HG02981 (cell line): Measurements from ENCODE around the gene TMEM38A.
A peak's percentile ranks its signal among the peaks of the same experiment; 100 is the strongest.
"Not testable (repeated sequence)": the region's sequence is repeated elsewhere in the genome, so short reads cannot be mapped to it uniquely, and the experiment has no call there.

Experiments
- ATAC-seq: cut with Tn5 transposase; IDR thresholded peaks from one replicate; pipeline ENCODE4 v1.9.1; 2021; ENCODE audit warnings: mild to moderate bottlenecking, moderate library complexity; ENCODE audit not compliant: unreplicated experiment

TMEM38A gene

DNA sequence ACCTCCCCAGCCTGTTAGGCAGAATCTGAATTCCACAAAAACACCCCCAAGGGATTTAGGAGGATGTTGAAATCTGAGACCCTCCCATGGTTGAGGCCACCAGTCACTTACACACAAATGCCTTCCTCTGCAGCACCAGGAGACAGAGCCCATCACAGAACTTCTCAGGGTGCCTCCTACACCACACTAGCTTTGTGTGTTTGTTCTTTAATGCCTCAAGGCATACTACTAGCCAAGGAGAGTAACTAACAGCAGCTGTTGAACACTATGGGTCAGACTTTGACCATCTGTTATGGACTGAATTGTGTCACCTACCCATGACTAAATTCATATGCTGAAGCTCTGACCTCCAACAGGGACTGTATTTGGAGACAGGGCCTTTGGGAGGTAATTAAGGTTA is 23.4 kb upstream of the TMEM38A start:
- ATAC-seq: no peak

GRCh38 chr19:16638666-16639065 is 22.3 kb upstream of the TMEM38A start:
- ATAC-seq: no peak

DNA sequence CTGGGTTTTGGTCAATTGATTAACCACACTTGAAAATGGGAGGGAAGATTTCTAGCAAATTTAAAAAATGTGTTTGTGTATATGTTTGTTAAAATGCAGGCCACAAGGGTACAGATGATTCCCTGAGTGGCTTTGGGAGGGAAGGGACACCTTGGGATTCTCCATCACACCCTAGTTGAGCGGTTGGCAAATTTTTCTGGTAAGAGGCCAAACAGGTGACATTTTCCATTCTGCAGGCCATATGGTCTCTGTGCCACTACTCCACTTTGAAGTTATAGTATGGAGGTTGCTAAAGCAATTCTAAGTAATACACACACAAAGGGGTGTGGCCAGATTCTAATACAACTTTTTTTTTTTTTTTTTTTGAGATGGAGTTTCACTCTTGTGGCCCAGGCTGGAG is 20.0 kb upstream of the TMEM38A start:
- no peak for ATAC-seq

- no peak for ATAC-seq
Measured at GRCh38 chr19:16641695-16642094, 19.2 kb upstream of the TMEM38A start.

DNA sequence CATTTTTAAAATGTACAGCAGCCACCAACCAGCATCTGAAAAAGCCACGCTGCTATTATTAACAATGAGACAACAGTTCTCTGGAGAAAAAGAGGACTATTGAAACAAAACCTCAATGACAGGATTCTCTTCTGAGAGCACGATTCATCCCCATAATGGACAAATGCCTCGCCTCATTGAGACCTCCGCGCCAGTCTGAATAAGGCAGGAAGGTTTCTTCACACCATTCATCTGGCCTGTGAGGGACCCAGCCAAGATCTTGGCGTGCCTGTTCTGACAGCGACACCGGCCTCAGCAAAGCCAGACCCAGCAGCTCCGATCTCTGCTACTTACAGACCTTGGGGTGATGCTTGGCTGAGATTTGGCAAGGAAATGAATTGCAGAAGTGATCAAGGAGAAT is 15.8 kb upstream of the TMEM38A start:
- ATAC-seq: no peak

- no peak for ATAC-seq
Measured at GRCh38 chr19:16649734-16650133, 11.2 kb upstream of the TMEM38A start.

DNA sequence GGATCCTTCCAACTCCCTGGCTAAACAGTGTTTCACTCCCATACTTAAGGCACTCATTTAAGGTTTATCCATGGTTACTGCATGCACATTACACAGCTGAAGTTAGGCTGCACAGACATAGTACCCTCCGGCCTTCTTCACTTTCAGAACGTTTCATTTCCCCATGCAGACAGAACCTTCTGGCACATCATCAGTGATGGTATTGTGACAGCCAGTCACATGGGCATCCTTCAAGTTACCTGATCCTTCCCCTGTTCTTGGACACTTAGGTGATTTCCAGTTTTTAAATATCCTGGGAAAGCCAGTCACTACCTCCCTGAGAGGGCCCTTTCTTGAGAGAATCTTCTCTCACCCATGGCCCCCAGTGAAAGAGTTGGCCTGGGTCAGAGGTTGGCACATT is 10.1 kb upstream of the TMEM38A start:
- ATAC-seq: no peak

DNA sequence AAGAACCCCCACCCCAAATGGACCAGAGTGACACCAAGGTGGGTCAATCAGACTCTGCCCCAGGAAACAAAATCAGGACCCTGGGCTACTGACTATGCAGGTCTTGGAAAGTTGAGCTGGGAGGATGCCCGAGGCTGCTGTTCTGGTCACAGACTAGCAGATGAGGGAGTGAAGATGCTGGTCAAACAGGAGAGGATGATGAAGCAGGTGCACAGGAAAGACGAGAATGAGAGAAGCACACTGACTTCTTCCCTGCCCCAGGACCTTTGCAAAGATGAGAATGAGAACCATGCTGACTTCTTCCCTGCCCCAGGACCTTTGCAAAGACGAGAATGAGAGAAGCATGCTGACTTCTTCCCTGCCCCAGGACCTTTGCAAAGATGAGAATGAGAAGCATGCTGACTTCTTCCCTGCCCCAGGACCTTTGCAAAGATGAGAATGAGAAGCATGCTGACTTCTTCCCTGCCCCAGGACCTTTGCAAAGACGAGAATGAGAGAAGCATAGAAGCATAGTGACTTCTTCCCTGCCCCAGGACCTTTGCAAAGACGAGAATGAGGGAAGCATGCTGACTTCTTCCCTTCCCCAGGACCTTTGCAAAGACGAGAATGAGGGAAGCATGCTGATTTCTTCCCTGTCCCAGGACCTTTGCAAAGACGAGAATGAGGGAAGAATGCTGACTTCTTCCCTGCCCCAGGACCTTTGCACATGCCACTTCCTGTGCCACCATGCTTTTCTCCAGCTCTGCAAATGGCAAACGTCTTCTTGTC is 9.3 kb upstream of the TMEM38A start:
- ATAC-seq: not testable (repeated sequence)

GRCh38 chr19:16652854-16653253 is 8.1 kb upstream of the TMEM38A start:
- no peak for ATAC-seq

DNA sequence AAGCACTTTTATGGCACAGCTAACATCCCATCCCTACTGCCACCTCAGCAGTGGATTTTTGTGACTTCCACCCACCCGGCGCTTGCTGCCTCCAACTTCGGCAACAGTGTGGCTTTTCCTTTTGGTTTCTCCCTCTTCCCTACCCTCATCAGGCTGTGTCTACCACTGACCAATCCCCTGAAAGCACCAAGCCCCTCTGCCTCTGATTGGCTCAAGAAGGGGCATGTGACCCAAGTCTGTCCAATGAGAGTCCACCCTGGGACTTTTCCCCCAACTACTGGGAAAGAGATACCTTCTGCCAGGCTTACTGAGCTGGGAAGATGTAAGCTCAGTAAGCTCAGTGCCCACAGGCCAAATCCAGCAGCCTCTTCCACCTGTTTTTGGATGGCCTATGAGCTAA is 6.8 kb upstream of the TMEM38A start:
- ATAC-seq: no peak

- ATAC-seq: no peak
Measured at GRCh38 chr19:16654627-16655026, 6.3 kb upstream of the TMEM38A start.

GRCh38 chr19:16655727-16656126 is 5.2 kb upstream of the TMEM38A start:
- no peak for ATAC-seq

GRCh38 chr19:16657384-16657783 is 3.6 kb upstream of the TMEM38A start:
- no peak for ATAC-seq

- ATAC-seq: no peak
Measured at GRCh38 chr19:16659464-16659831, 1.5 kb upstream of the TMEM38A start.

GRCh38 chr19:16659832-16660708 is 869 bp upstream of the TMEM38A start, which contains the start of gene SMIM7:
TSS of gene SMIM7 (minus strand) at chr19:16660144. CDS start at chr19:16660110, 34 bp downstream.
- peak; percentile 90 for ATAC-seq

GRCh38 chr19:16661480-16662034 is 618 bp downstream of the TMEM38A start:
- no peak for ATAC-seq

DNA sequence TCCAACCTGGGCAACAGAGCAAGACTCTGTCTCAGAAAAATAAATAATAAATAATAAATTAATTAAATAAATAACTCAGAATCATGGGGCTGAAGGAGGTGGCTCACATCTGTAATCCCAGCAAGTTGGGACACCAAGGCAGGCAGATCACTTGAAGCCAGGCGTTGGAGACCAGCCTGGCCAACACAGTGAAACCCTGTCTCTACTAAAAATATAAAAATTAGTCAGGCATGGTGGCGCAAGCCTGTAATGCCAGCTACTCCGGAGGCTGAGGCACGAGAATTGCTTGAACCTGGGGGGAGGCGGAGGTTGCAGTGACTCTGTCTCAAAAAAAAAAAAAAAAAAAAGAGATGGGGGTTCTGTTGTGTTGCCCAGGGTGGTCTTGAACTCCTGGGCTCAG is 7.2 kb downstream of the TMEM38A start:
- no peak for ATAC-seq

- ATAC-seq: not testable (repeated sequence)
Measured at GRCh38 chr19:16668702-16669101, 7.8 kb downstream of the TMEM38A start.

- no peak for ATAC-seq
Measured at GRCh38 chr19:16670291-16670690, 9.4 kb downstream of the TMEM38A start.

DNA sequence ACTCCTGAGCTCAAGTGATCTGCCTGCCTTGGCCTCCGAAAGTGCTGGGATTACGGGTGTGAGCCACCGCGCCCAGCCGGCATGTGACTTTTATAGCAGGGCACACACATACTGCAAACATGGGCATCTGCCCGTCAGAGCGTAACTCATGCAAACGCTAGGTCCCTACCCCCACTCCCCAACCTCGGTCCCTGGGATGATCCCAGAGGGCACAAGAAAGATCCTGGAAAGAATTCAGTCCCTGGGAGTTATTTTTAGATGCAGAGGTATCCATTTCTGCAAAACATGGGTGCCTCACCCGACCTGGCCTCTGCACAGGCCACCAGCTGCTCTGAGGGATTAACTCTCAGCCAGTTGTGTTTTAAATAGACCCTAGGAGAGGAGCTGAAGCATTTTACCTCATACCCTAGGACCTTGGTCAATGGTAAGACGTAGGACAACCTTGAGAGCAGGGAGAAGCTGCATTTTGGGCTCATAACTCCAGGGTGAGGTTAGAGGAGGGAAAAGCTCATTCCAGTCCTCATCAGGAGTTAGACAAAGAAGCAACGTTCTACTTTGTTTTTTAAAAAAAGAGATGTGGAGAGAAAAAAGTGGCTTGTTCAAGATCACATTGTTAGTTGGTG is 10.8 kb downstream of the TMEM38A start:
- no peak for ATAC-seq

DNA sequence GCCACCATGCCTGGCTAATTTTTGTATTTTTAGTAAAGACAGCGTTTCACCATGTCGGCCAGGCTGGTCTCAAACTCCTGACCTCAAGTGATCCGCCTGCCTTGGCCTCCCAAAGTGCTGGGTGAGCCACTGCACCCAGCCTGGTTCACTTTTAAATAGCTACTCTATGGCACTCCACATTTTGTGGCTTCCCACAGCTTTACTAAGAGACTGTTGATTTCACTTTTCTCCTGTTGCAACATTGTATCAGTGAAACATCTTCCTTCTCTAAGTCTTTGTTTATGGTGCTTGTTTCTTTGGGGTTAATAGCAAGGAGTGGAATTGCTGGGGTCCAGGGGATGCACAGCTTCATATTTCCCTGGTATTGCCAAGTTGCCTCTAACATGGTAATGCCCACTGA is 12.3 kb downstream of the TMEM38A start:
- no peak for ATAC-seq
